Inferior parietal cortex (tissue), 1 donor: Measurements from ENCODE around the gene CERS4.
"Not testable (repeated sequence)": the region's sequence is repeated elsewhere in the genome, so short reads cannot be mapped to it uniquely, and the experiment has no call there.

Experiments
- DNase-seq: peaks from one replicate; pipeline ENCODE4 v3.0.0-alpha.2; 2016; ENCODE audit errors: extremely low spot score

CERS4 gene

GRCh38 chr19:8241646-8242045 is 32.5 kb downstream of the CERS4 start:
- DNase-seq = no peak

GRCh38 chr19:8242211-8242821 is 33.1 kb downstream of the CERS4 start:
- no peak for DNase-seq

- DNase-seq = no peak
Measured at GRCh38 chr19:8243146-8243545, 34.0 kb downstream of the CERS4 start.

GRCh38 chr19:8244442-8244841 is 35.3 kb downstream of the CERS4 start:
- DNase-seq = no peak

- DNase-seq = no peak
Measured at GRCh38 chr19:8245869-8246835, 37.0 kb downstream of the CERS4 start.

GRCh38 chr19:8247129-8247890 is 38.1 kb downstream of the CERS4 start:
- not testable (repeated sequence) for DNase-seq

- DNase-seq = no peak
Measured at GRCh38 chr19:8248348-8249328, 39.5 kb downstream of the CERS4 start.

- no peak for DNase-seq
Measured at GRCh38 chr19:8250596-8250995, 41.4 kb downstream of the CERS4 start.

- DNase-seq = peak; percentile 32
Measured at GRCh38 chr19:8251025-8251472, 41.9 kb downstream of the CERS4 start.

GRCh38 chr19:8252922-8253589 is 43.9 kb downstream of the CERS4 start:
- peak; percentile 90 for DNase-seq

- no peak for DNase-seq
Measured at GRCh38 chr19:8253678-8254077, 44.5 kb downstream of the CERS4 start.

GRCh38 chr19:8254286-8255001 is 45.3 kb downstream of the CERS4 start:
- DNase-seq = no peak

GRCh38 chr19:8255426-8256125 is 46.4 kb downstream of the CERS4 start:
- DNase-seq = no peak

- DNase-seq = no peak
Measured at GRCh38 chr19:8256276-8257051, 47.3 kb downstream of the CERS4 start.

- DNase-seq = no peak
Measured at GRCh38 chr19:8257052-8257443, 47.9 kb downstream of the CERS4 start.

GRCh38 chr19:8259142-8259921 is 50.2 kb downstream of the CERS4 start:
- DNase-seq = no peak

GRCh38 chr19:8259922-8260247 is 50.7 kb downstream of the CERS4 start:
- DNase-seq = no peak

GRCh38 chr19:8261347-8261746 is 52.2 kb downstream of the CERS4 start:
- DNase-seq = no peak
